Ishikawa (cell line): ENCODE results near the gene CHCHD3.

ENCODE experiments used
- CREB1 ChIP-seq: IDR thresholded peaks from 2 replicates; pipeline ENCODE4 v1.6.1; 2012; ENCODE audit warnings: low read depth
- EGR1 ChIP-seq: IDR thresholded peaks from 2 replicates; pipeline ENCODE4 v1.6.1; 2012
- EP300 ChIP-seq: IDR thresholded peaks from 2 replicates; pipeline ENCODE4 v1.6.1; 2012; ENCODE audit warnings: borderline replicate concordance
- FOXM1 ChIP-seq: IDR thresholded peaks from 2 replicates; pipeline ENCODE4 v1.6.1; 2012; ENCODE audit warnings: low read depth, borderline replicate concordance
- RAD21 ChIP-seq: IDR thresholded peaks from 2 replicates; pipeline ENCODE4 v1.6.1; 2012; ENCODE audit warnings: low read depth
- TAF1 ChIP-seq: IDR thresholded peaks from 2 replicates; pipeline ENCODE4 v1.6.1; 2012; ENCODE audit warnings: low read depth, mild to moderate bottlenecking
- TCF12 ChIP-seq: IDR thresholded peaks from 2 replicates; pipeline ENCODE4 v1.6.1; 2012; ENCODE audit warnings: low read depth
- ZBTB7A ChIP-seq: IDR thresholded peaks from 2 replicates; pipeline ENCODE4 v1.6.1; 2012; ENCODE audit warnings: low read depth
- TF ChIP-seq, protein P1 (sequence below): IDR thresholded peaks from 2 replicates; pipeline ENCODE4 v1.6.1; 2012; ENCODE audit warnings: low read depth, mild to moderate bottlenecking

DNA sequence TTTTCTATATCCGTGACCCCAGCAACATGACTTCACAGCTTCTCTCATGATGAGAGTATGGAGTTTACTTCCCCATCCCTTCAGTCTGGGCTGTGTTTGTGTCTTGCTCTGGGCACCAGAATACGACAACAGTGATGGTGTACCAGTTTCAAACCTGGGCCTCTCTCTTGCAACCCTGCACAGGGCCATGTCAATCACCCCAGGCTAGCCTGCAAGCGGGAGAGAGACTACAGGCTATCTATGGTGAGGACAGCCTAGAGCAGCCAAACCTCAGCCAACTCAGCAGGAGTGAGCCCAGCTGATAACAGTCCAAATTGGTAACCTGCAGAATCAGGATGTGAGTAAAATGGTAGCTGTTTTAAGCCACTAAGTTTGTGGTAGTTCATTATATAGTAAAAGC is 235.8 kb downstream of the CHCHD3 start:
- TF ChIP-seq RAD21 (no peak), EP300 (no peak), FOXM1 (no peak), EGR1 (no peak), TAF1 (no peak), CREB1 (no peak), ZBTB7A (no peak), TCF12 (no peak)
- TF ChIP-seq, protein P1, sequence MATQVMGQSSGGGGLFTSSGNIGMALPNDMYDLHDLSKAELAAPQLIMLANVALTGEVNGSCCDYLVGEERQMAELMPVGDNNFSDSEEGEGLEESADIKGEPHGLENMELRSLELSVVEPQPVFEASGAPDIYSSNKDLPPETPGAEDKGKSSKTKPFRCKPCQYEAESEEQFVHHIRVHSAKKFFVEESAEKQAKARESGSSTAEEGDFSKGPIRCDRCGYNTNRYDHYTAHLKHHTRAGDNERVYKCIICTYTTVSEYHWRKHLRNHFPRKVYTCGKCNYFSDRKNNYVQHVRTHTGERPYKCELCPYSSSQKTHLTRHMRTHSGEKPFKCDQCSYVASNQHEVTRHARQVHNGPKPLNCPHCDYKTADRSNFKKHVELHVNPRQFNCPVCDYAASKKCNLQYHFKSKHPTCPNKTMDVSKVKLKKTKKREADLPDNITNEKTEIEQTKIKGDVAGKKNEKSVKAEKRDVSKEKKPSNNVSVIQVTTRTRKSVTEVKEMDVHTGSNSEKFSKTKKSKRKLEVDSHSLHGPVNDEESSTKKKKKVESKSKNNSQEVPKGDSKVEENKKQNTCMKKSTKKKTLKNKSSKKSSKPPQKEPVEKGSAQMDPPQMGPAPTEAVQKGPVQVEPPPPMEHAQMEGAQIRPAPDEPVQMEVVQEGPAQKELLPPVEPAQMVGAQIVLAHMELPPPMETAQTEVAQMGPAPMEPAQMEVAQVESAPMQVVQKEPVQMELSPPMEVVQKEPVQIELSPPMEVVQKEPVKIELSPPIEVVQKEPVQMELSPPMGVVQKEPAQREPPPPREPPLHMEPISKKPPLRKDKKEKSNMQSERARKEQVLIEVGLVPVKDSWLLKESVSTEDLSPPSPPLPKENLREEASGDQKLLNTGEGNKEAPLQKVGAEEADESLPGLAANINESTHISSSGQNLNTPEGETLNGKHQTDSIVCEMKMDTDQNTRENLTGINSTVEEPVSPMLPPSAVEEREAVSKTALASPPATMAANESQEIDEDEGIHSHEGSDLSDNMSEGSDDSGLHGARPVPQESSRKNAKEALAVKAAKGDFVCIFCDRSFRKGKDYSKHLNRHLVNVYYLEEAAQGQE = no peak
